HepG2 (cell line): ENCODE data around the gene GYG1. TPM values are rescaled to one million over a fixed set of nuclear protein-coding genes. Genes with fewer than 3 reads are reported as not detected.
A peak's percentile ranks its signal among the peaks of the same experiment; 100 is the strongest.

Source experiments
- ATAC-seq: fragments of 200-7000 bp; cut with Tn5 transposase; 3 replicates; pipeline ENCODE4 v1.9.1; 2020; ENCODE audit warnings: mild to moderate bottlenecking, moderate library complexity
- BruUV-seq: library from RNA; stranded (reverse); fragments of 400-500 nt; replicated peaks from 2 replicates; lab custom pipeline; 2021; lab: Mats Ljungman, UMichigan
- CTCF ChIA-PET: fragments of 300-600 bp; formaldehyde crosslinking; extraction: SDS; loops from one replicate; lab custom pipeline; 2021; ENCODE audit warnings: low total read pairs, inconsistent platforms, low intra/inter-chr PET ratio; lab: Yijun Ruan, JAX
- POLR2A ChIA-PET: fragments of 350-600 bp; sonication (Branson Sonifier 250); formaldehyde crosslinking; loops from one replicate; lab custom pipeline; 2020; ENCODE audit warnings: antibody characterized with exemption, inconsistent platforms; lab: Yijun Ruan, JAX
- DNase-seq: peaks from one replicate; pipeline ENCODE4 v3.0.0-alpha.2; 2015; ENCODE audit warnings: low spot score
- FAIRE-seq: peaks from 3 replicates; lab custom pipeline; 2011; peaks lifted over from hg19 to GRCh38; lab: Jason Lieb, UNC
- H2AFZ ChIP-seq: one replicate; pipeline ENCODE4 v1.6.1; 2011; ENCODE audit warnings: low read length, inconsistent platforms
- H3K27ac ChIP-seq: fragments of 300-600 bp; 3 replicates; pipeline ENCODE4 v1.8.0; 2011; ENCODE audit warnings: mixed run types, mild to moderate bottlenecking, mixed read lengths, low read length, inconsistent platforms; ENCODE audit not compliant: insufficient read depth; ENCODE audit errors: extremely low read length
- H3K27me3 ChIP-seq, 2 experiments: fragments of 200-600 bp in 1 of 2; 2 replicates in 1 of 2; 3 replicates in 1 of 2; pipeline versions ENCODE4 v1.6.0 to v1.8.0; 2011; ENCODE audit warnings: low read length in 2 of 2, mild to moderate bottlenecking in 2 of 2, moderate library complexity in 2 of 2, inconsistent platforms in 1 of 2; ENCODE audit not compliant: insufficient read depth in 2 of 2, control insufficient read depth in 1 of 2
- H3K36me3 ChIP-seq, 2 experiments: fragments of 200-600 bp in 1 of 2; replicated peaks in 1 of 2; 2 replicates in 1 of 2; 3 replicates in 1 of 2; pipeline versions ENCODE4 v1.5.1 to v1.8.0; 2011; ENCODE audit warnings: low read length in 2 of 2, inconsistent platforms in 1 of 2; ENCODE audit not compliant: insufficient read depth in 2 of 2, control insufficient read depth in 1 of 2
- H3K4me1 ChIP-seq: 2 replicates; pipeline ENCODE4 v1.5.1; 2012; ENCODE audit warnings: low read length, inconsistent platforms; ENCODE audit not compliant: insufficient read depth
- H3K4me2 ChIP-seq: 2 replicates; pipeline ENCODE4 v1.6.0; 2011; ENCODE audit warnings: low read depth, low read length, inconsistent platforms
- H3K4me3 ChIP-seq, 3 experiments: fragments of 200-600 bp in 1 of 3; sonication (generic), shearing (Covaris generic) in 1 of 3; replicated peaks in 1 of 3; 2 replicates each; pipeline ENCODE4 v1.5.1; 2011 to 2016; ENCODE audit warnings: low read length in 3 of 3, inconsistent platforms in 2 of 3, low read depth in 2 of 3, mild to moderate bottlenecking in 2 of 3, control low read depth in 1 of 3, mixed read lengths in 1 of 3; ENCODE audit not compliant: insufficient read depth in 1 of 3
- H3K79me2 ChIP-seq: one replicate; pipeline ENCODE4 v1.6.1; 2011; ENCODE audit warnings: low read length, inconsistent platforms; ENCODE audit not compliant: insufficient read depth
- H3K9ac ChIP-seq: 2 replicates; pipeline ENCODE4 v1.6.0; 2011; ENCODE audit warnings: mild to moderate bottlenecking, low read depth, low read length, inconsistent platforms; ENCODE audit not compliant: insufficient read depth
- H3K9me3 ChIP-seq: 2 replicates; pipeline ENCODE4 v1.5.1; 2012; ENCODE audit warnings: mild to moderate bottlenecking, low read length
- H4K20me1 ChIP-seq: 2 replicates; pipeline ENCODE4 v1.6.0; 2011; ENCODE audit warnings: inconsistent platforms, mild to moderate bottlenecking, low read length, moderate library complexity; ENCODE audit not compliant: insufficient read depth
- CTCF ChIP-seq: sonication (generic); formaldehyde crosslinking; IDR thresholded peaks from 2 replicates; pipeline ENCODE4 v1.5.0; 2020; ENCODE audit warnings: mild to moderate bottlenecking, missing genetic modification reagents, moderate library complexity
- FOSL2 ChIP-seq: sonication (generic); formaldehyde crosslinking; IDR thresholded peaks from 2 replicates; pipeline ENCODE4 v1.4.0; 2020; ENCODE audit warnings: missing genetic modification reagents
- HNRNPLL ChIP-seq: fragments of 200-400 bp; formaldehyde crosslinking; IDR thresholded peaks from 2 replicates; pipeline ENCODE4 v1.6.1; 2017; ENCODE audit warnings: mild to moderate bottlenecking, low read depth, low read length; ENCODE audit not compliant: poor library complexity, severe bottlenecking
- PRDM10 ChIP-seq: sonication (generic); formaldehyde crosslinking; IDR thresholded peaks from 2 replicates; pipeline ENCODE4 v1.4.0; 2020; ENCODE audit warnings: low read depth, missing genetic modification reagents
- U2AF1 ChIP-seq: fragments of 200-400 bp; formaldehyde crosslinking; optimal IDR thresholded peaks from 2 replicates; pipeline ENCODE3; 2017; ENCODE audit warnings: mild to moderate bottlenecking, low read depth, low read length
- ZNF280D ChIP-seq: sonication (generic); formaldehyde crosslinking; IDR thresholded peaks from 2 replicates; pipeline ENCODE4 v1.5.1; 2020; ENCODE audit warnings: mild to moderate bottlenecking, missing genetic modification reagents
- ZNF891 ChIP-seq: sonication (generic); formaldehyde crosslinking; IDR thresholded peaks from 2 replicates; pipeline ENCODE4 v1.5.0; 2020; ENCODE audit warnings: mild to moderate bottlenecking, missing genetic modification reagents
- WGBS: methylation state at CpG from one replicate; pipeline ENCODE4 v1.1.6; 2017; ENCODE audit warnings: low lambda C conversion rate; 5-methylcytosine and 5-hydroxymethylcytosine counted together
- in situ Hi-C: cut with HindIII; loops from 2 replicates; pipeline ENCODE4 v1.10.0; 2017; ENCODE audit warnings: low pct_unique_long_range_greater_than_20kb; ENCODE audit not compliant: extremely low pct_ligation_motif_present
- intact Hi-C: fragments of 100-400 bp; cut with micrococcal nuclease; formaldehyde crosslinking; loops from one replicate; pipeline ENCODE4 v1.10.0; 2022; ENCODE audit not compliant: unreplicated experiment
- polyA plus RNA-seq, 8 experiments: library from polyadenylated mRNA; depleted of rRNA in 3 of 8; stranded (reverse) in 7 of 8; unstranded in 1 of 8; fragments of >200 nt; fragmentation: Illumina TruSeq in 4 of 8; extraction: Trizol in 4 of 8; gene quantifications; 2 replicates each; pipeline versions ENCODE4 v1.2.1 to v1.2.3, GENCODE V29; 2011 to 2016; ENCODE audit warnings: low read depth in 4 of 8, missing spikeins in 1 of 8, mixed read lengths in 1 of 8; ENCODE audit not compliant: insufficient read depth in 1 of 8
- total RNA-seq, 5 experiments: library from RNA; depleted of rRNA; stranded (reverse); fragments of >200 nt; fragmentation: Illumina TruSeq; extraction: Trizol; gene quantifications; 2 replicates each; pipeline ENCODE4 v1.2.3, GENCODE V29; 2016; ENCODE audit warnings: low read depth in 1 of 5
- TF ChIP-seq, protein P1 (sequence below): sonication (generic); formaldehyde crosslinking; IDR thresholded peaks from 2 replicates; pipeline ENCODE4 v1.5.0; 2020; ENCODE audit warnings: mild to moderate bottlenecking, missing genetic modification reagents, borderline replicate concordance
- TF ChIP-seq, protein P2 (sequence below): IDR thresholded peaks from 2 replicates; pipeline ENCODE4 v1.6.1; 2018; ENCODE audit warnings: missing genetic modification reagents

GYG1 gene
- total and polyA plus RNA-seq, 2 of the 13 experiments (the other 11 are each of a cell fraction or from before 2014, with no cell fraction given): 15.7 to 28.1 TPM

DNA sequence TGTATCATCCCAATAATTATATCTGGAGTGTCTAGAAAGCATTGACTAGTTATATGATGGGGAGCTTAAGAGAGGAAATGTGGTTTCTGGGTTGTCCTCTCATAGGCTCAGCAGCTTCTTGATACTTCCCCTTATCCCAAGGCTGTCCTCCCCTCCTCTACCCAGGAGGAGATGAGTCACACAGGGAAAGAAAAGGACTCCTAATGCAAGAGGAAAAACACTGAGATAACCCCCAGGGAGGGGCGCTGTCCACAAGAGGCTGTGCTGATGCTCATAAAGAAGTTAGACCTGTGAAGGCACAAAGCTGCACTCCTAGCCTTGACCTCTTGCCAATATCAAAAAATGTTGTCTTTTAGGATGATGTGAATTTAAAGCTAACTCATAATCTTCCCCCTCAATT lies 28.8 kb upstream of the GYG1 start (continued):
- TF ChIP-seq PRDM10 (CRISPR knock-in tag) (no peak), CTCF (CRISPR knock-in tag) (peak; percentile 38)

- Histone ChIP-seq H3K27ac (no peak overlapping the region), H3K9me3 (no peaks in the 10 kb centered on the region), H2AFZ (no peak overlapping the region), H3K9ac (no peak overlapping the region), H3K4me3 (no peak overlapping the region), H3K27me3 (no peaks in the 10 kb centered on the region; a peak in 1 of 5 replicates), H3K4me2 (no peak overlapping the region), H3K4me1 (no peaks in the 10 kb centered on the region), H4K20me1 (no peaks in the 10 kb centered on the region), H3K79me2 (no peaks in the 10 kb centered on the region), H3K36me3 (no peaks in the 10 kb centered on the region)
- ChIA-PET POLR2A (no interaction called here), CTCF (no interaction called here)
- FAIRE-seq (no peak), DNase-seq (no peak), ATAC-seq (no peak)
- no TSS peak for BruUV-seq
- in situ Hi-C loops: no loop called here
- 81% methylated on average over 3 of the region's 3 CpGs for WGBS
- intact Hi-C loops: no loop called here
- TF ChIP-seq ZNF280D (CRISPR knock-in tag): no peak
- no peak for TF ChIP-seq U2AF1
- TF ChIP-seq ZNF891 (CRISPR knock-in tag): no peak
- TF ChIP-seq, protein P1, sequence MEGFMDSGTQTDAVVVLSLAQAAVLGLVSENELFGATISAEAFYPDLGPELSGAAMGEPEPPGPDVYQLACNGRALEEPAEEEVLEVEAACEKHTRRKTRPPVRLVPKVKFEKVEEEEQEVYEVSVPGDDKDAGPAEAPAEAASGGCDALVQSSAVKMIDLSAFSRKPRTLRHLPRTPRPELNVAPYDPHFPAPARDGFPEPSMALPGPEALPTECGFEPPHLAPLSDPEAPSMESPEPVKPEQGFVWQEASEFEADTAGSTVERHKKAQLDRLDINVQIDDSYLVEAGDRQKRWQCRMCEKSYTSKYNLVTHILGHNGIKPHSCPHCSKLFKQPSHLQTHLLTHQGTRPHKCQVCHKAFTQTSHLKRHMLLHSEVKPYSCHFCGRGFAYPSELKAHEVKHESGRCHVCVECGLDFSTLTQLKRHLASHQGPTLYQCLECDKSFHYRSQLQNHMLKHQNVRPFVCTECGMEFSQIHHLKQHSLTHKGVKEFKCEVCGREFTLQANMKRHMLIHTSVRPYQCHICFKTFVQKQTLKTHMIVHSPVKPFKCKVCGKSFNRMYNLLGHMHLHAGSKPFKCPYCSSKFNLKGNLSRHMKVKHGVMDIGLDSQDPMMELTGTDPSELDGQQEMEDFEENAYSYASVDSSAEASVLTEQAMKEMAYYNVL (CRISPR knock-in tag): no peak
- no peak for TF ChIP-seq FOSL2 (CRISPR knock-in tag)
- TF ChIP-seq HNRNPLL: no peak
- TF ChIP-seq, protein P2, sequence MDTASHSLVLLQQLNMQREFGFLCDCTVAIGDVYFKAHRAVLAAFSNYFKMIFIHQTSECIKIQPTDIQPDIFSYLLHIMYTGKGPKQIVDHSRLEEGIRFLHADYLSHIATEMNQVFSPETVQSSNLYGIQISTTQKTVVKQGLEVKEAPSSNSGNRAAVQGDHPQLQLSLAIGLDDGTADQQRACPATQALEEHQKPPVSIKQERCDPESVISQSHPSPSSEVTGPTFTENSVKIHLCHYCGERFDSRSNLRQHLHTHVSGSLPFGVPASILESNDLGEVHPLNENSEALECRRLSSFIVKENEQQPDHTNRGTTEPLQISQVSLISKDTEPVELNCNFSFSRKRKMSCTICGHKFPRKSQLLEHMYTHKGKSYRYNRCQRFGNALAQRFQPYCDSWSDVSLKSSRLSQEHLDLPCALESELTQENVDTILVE (CRISPR knock-in tag): no peak
Measured at GRCh38 chr3:148964809-148965208, 26.5 kb upstream of the GYG1 start.
